ENCODE data around the gene PCARE. TPM values are rescaled to one million over a fixed set of nuclear protein-coding genes. Genes with fewer than 3 reads are reported as not detected.
"Not testable (repeated sequence)": the region's sequence is repeated elsewhere in the genome, so short reads cannot be mapped to it uniquely, and the experiment has no call there.

The PCARE gene
- total RNA-seq, 2 donors from 2014 or later = not detected

DNA sequence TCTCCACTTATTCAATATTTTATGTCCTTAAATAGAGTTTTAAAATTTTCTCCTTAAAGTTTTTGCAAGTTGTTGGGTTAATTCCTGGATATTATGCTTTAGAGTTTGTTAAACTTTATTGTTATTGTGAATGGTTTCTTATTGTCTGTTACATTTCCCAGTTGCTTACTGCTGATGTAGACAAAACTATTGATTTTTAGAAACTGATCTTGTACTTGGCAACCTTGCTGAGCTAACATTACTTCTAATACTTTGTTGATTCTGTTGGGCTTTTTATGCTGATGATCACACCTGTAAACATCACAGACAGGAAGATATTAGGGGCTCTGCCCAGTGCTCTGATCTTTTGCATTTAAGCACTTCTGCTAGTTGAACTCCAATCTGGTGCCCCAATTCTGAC lies 38.1 kb upstream of the PCARE start:
- H3K4me1 ChIP-seq = no peaks in the 10 kb centered on the region
- no peaks in the 10 kb centered on the region for H3K36me3 ChIP-seq
- H3K4me3 ChIP-seq = no peak overlapping the region
- H3K27me3 ChIP-seq = no peaks in the 10 kb centered on the region
- no peak overlapping the region for H3K9ac ChIP-seq (ENCODE audit: low read depth in 2 of 2, low read length in 2 of 2)
- intact Hi-C loops (cut with DNase I) = no loop called here
- DNase-seq = no peak
- H3K27ac ChIP-seq = no peak overlapping the region
- H3K9me3 ChIP-seq = no peaks in the 10 kb centered on the region
- TF ChIP-seq, protein P1, sequence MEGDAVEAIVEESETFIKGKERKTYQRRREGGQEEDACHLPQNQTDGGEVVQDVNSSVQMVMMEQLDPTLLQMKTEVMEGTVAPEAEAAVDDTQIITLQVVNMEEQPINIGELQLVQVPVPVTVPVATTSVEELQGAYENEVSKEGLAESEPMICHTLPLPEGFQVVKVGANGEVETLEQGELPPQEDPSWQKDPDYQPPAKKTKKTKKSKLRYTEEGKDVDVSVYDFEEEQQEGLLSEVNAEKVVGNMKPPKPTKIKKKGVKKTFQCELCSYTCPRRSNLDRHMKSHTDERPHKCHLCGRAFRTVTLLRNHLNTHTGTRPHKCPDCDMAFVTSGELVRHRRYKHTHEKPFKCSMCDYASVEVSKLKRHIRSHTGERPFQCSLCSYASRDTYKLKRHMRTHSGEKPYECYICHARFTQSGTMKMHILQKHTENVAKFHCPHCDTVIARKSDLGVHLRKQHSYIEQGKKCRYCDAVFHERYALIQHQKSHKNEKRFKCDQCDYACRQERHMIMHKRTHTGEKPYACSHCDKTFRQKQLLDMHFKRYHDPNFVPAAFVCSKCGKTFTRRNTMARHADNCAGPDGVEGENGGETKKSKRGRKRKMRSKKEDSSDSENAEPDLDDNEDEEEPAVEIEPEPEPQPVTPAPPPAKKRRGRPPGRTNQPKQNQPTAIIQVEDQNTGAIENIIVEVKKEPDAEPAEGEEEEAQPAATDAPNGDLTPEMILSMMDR (IDR thresholded peaks at IDR 0.05) = no peak

DNA sequence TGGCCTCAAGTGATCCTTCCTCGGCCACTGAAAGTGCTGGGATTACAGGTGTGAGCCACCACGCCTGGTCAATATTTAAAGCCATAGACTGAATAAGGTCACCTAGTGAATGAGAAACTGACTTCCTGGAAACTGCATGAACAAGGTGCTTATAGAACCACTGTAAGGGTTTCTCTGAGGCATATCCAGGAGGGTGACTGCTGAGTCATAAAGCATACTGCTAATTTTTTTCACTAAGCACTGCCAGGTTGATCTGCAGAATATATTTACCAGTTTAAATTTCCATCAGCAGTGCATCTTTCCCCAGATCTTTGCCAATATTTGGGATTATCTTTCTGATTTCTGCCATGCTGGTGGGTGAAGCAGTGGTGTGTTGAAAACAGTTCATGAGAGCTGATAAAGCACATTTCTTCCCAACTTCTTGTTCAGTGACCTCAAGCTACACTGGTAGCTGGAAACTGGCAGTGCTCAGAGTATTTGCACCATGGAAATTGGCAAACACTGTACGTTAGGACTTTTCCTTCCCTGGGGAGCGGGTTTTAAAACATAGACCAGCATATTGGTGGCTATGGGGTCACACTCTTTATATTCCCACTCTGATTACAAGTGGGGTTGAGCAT lies 36.7 kb upstream of the PCARE start:
- Histone ChIP-seq H3K36me3 (no peaks in the 10 kb centered on the region), H3K27ac (no peak overlapping the region), H3K27me3 (no peaks in the 10 kb centered on the region), H3K9ac (ENCODE audit: low read depth in 2 of 2, low read length in 2 of 2) (no peak overlapping the region), H3K4me1 (no peaks in the 10 kb centered on the region), H3K4me3 (no peak overlapping the region), H3K9me3 (no peaks in the 10 kb centered on the region)
- intact Hi-C loops (cut with DNase I) = no loop called here
- TF ChIP-seq, protein P1 (IDR thresholded peaks at IDR 0.05) = no peak
- DNase-seq = no peak

DNA sequence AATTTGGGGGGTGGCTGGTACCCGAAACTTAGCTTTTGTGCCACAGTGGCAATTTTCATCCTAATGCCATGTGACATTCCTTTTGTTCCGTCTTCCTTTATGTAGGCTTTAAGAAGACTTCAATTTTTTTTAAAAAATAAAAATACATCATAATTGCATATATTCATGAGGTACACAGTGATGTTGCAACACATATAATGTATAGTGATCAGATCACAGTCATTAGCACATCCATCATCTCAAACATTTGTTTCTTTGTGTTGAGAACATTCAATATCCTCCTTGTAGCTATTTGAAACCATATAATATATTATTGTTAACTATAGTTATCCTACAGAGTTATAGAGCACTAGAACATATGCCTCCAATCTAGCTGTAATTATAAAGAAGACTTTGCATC lies 34.9 kb upstream of the PCARE start:
- no peak overlapping the region for H3K4me3 ChIP-seq
- intact Hi-C loops (cut with DNase I) = no loop called here
- no peaks in the 10 kb centered on the region for H3K27me3 ChIP-seq
- TF ChIP-seq, protein P1 (IDR thresholded peaks at IDR 0.05) = no peak
- H3K9me3 ChIP-seq = no peaks in the 10 kb centered on the region
- H3K9ac ChIP-seq (ENCODE audit: low read depth in 2 of 2, low read length in 2 of 2) = no peak overlapping the region
- no peak overlapping the region for H3K27ac ChIP-seq
- no peaks in the 10 kb centered on the region for H3K4me1 ChIP-seq
- no peaks in the 10 kb centered on the region for H3K36me3 ChIP-seq
- no peak for DNase-seq

DNA sequence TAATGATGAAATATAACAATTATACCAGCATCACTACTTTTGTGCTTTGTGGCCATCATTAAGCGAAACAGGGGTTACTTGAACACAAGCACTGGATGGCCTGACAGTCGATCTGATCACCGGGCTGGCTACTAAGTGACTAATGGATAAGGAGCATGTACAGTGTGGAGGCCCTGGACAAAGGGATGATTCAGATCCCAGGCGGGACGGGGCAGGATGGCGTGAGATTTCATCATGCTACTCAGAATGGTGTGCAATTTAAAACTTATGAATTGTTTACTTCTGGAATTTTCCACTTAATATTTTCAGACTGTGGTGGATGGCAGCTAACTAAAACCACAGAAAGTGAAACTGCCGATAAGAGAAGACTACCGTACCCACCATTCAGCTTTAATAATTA lies 33.9 kb upstream of the PCARE start:
- H3K27me3 ChIP-seq = no peaks in the 10 kb centered on the region
- H3K36me3 ChIP-seq = no peaks in the 10 kb centered on the region
- no peak overlapping the region for H3K27ac ChIP-seq
- TF ChIP-seq, protein P1 (IDR thresholded peaks at IDR 0.05) = no peak
- H3K4me3 ChIP-seq = no peak overlapping the region
- no peak overlapping the region for H3K9ac ChIP-seq (ENCODE audit: low read depth in 2 of 2, low read length in 2 of 2)
- H3K9me3 ChIP-seq = no peaks in the 10 kb centered on the region
- no peaks in the 10 kb centered on the region for H3K4me1 ChIP-seq
- intact Hi-C loops (cut with DNase I) = no loop called here
- no peak for DNase-seq

DNA sequence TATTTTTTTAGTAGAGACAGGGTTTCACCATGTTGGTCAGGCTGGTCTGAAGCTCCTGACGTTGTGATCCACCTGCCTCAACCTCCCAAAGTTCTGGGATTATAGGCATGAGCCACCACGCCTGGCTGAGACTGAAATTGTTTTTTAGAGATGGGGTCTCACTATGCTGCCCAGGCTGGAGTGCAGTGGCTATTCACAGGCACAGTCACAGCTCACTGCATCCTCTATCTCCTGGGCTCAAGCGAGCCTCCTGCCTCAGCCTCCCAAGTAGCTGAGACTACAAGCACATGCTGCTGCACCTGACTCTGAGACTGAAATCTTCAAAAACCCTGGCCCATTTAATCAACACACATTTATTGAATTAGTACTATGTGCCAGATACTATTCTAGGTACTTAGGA lies 33.2 kb upstream of the PCARE start:
- H3K9me3 ChIP-seq; intact Hi-C loops (cut with DNase I); H3K4me1 ChIP-seq; H3K36me3 ChIP-seq; H3K27me3 ChIP-seq; H3K9ac ChIP-seq (ENCODE audit: low read depth in 2 of 2, low read length in 2 of 2); DNase-seq; H3K27ac ChIP-seq; H3K4me3 ChIP-seq: not testable (repeated sequence)

DNA sequence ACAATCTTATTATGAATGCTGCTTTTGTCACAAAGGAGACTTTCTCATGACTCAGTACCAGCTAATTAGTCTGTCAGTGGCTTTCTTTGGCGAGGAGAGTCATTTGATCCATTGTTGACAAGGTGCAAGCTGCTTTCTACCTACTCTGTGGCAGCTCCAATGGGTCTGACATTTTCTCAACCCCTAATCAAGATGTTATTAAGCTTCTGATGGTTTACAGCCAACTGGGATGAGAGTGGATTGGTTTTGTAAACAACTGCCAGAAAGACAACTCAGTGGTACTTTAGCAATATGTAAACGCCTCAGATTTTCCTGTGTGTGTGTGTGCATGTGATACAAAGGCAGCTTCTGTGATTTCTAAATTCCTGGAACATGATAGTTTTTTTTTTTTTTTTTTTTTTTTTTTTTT lies 32.7 kb upstream of the PCARE start:
- Histone ChIP-seq H3K9ac (ENCODE audit: low read depth in 2 of 2, low read length in 2 of 2) (no peak overlapping the region), H3K27ac (no peak overlapping the region), H3K9me3 (no peaks in the 10 kb centered on the region), H3K27me3 (no peaks in the 10 kb centered on the region), H3K36me3 (no peaks in the 10 kb centered on the region), H3K4me3 (no peak overlapping the region), H3K4me1 (no peaks in the 10 kb centered on the region)
- intact Hi-C loops (cut with DNase I) = no loop called here
- DNase-seq = no peak
- TF ChIP-seq, protein P1 (IDR thresholded peaks at IDR 0.05) = no peak
